ENCODE results near the gene OSBPL10. TPM values are rescaled to one million over a fixed set of nuclear protein-coding genes. Genes with fewer than 3 reads are reported as not detected.

OSBPL10 gene
- total RNA-seq, 4 donors from 2014 or later = 12.5 to 38.3 (median 22.7) TPM

DNA sequence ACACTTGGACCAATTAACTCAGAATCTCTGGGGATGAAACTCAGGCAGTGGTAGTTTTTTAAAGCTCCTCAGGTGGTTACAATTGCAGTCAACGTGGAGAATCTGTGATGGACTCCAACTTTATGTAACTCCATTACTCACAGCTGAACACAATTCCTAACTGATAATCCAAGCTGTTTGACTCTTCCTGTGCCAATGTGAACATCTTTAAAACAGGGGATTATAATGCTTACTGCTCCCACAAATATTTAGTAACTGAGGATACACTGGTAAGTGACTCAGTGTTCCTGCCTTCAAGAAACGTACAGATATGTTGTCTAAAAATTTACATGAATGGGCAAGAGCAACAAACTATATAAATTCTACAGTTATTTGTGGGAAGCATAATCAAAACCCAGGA, 85.6 kb downstream of the OSBPL10 start:
- WGBS = 57% methylated on average over 2 of the region's 2 CpGs

DNA sequence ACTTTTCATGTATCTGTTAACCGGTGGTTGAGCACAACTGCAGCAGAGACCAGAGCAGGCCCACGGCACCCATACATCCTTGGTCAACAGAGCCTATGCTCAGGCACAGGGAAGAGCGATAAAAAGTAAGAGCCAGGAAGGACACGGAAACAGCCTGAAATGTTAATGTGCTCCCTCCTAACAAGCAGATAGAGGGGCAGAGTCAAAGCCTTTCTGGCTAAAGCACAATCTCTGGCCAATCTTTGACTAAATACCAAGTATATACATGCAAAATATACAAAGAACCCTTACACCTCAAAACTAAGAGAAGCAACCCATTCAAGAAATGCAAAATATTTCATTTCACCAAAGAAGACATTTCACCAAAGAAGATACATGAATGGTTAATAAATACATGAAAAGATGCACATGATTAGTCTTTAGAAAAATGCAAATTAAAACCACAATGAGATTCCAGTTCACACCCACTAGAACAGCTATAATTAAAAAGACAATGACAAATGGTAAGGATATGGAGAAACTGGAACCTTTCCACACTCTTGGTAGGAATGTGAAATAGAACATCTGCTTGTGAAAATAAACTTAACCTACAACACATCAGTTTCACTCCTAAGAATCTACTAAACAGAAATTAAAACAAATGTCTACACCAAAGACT, 88.0 kb downstream of the OSBPL10 start:
- H3K4me3 ChIP-seq = no peak overlapping the region
- H3K9me3 ChIP-seq = no peaks in the 10 kb centered on the region
- no peak for TF ChIP-seq POLR2A (IDR thresholded peaks at IDR 0.05)
- no peak for TF ChIP-seq POLR2AphosphoS5 (IDR thresholded peaks at IDR 0.05)
- TF ChIP-seq EP300 (IDR thresholded peaks at IDR 0.05) = no peak
- TF ChIP-seq, protein P1, sequence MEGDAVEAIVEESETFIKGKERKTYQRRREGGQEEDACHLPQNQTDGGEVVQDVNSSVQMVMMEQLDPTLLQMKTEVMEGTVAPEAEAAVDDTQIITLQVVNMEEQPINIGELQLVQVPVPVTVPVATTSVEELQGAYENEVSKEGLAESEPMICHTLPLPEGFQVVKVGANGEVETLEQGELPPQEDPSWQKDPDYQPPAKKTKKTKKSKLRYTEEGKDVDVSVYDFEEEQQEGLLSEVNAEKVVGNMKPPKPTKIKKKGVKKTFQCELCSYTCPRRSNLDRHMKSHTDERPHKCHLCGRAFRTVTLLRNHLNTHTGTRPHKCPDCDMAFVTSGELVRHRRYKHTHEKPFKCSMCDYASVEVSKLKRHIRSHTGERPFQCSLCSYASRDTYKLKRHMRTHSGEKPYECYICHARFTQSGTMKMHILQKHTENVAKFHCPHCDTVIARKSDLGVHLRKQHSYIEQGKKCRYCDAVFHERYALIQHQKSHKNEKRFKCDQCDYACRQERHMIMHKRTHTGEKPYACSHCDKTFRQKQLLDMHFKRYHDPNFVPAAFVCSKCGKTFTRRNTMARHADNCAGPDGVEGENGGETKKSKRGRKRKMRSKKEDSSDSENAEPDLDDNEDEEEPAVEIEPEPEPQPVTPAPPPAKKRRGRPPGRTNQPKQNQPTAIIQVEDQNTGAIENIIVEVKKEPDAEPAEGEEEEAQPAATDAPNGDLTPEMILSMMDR (IDR thresholded peaks at IDR 0.05) = no peak
- H3K36me3 ChIP-seq = no peaks in the 10 kb centered on the region
- 95% methylated on average over 4 of the region's 4 CpGs for WGBS
- no peak for DNase-seq (ENCODE audit: low spot score in 2 of 2)
- H3K27me3 ChIP-seq = no peaks in the 10 kb centered on the region
- H3K27ac ChIP-seq = no peak overlapping the region
- H3K4me1 ChIP-seq = peaks cover 32% of the 10 kb centered on the region

More for the DNA sequence above, 85.6 kb downstream of the OSBPL10 start:
- DNase-seq (ENCODE audit: low spot score in 2 of 2) = no peak
- H3K4me1 ChIP-seq = peaks cover 30% of the 10 kb centered on the region
- no peaks in the 10 kb centered on the region for H3K36me3 ChIP-seq
- no peak overlapping the region for H3K4me3 ChIP-seq
- no peaks in the 10 kb centered on the region for H3K9me3 ChIP-seq
- TF ChIP-seq, protein P1 (IDR thresholded peaks at IDR 0.05) = no peak
- no peak for TF ChIP-seq POLR2A (IDR thresholded peaks at IDR 0.05)
- TF ChIP-seq POLR2AphosphoS5 (IDR thresholded peaks at IDR 0.05) = no peak
- TF ChIP-seq EP300 (IDR thresholded peaks at IDR 0.05) = no peak
- no peaks in the 10 kb centered on the region for H3K27me3 ChIP-seq
- no peak overlapping the region for H3K27ac ChIP-seq

DNA sequence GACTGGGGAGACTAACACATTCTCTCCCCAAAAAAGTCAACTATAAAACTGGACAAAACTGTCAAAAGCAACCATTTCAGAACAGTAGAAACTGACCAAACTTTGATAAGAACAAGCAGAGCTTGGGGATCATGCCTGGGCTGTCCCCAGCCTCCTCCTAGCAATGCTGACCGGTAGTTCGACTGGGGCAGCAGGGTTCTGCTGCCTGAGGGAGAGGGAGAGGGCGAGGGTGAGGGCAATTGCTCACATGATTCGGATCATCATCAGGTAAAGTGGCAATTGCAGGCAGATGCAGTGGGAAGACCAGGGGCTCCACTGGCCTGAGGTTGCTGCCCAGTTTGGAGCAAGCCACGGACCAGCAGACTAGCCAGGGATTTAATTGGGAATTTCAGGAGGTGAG, 88.6 kb downstream of the OSBPL10 start:
- WGBS = 69% methylated on average over 5 of the region's 5 CpGs
- no peak overlapping the region for H3K27ac ChIP-seq

DNA sequence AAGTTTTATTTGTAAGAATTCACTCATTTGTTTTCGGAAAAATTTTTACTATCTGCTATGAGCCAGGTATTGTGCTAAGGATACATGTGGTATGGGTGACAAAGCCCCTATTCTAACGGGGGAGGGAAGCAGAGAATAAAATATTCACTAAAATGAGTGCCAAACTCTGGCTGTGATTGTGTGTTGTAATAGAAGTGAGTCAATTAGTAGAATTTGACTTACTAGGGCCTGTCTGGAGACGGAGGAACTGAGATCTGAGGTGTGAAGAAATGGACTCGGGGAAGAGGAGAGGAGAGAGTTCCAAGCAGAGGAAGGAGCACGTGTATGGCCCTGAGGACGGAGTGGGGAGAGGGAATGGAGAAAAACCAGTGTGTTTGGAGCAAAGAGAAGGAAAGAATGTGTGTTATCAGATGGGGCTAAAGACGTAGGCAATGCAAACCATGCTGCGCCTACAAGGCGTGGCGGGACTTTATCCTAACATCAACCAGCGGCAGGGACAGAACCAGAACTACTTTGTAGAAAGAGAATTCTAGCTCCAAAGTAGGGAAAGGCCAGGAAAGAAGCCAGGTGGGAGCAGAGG, 89.1 kb downstream of the OSBPL10 start:
- DNase-seq (ENCODE audit: low spot score in 2 of 2) = no peak
- Histone ChIP-seq H3K9me3 (no peaks in the 10 kb centered on the region), H3K36me3 (no peaks in the 10 kb centered on the region), H3K27me3 (no peaks in the 10 kb centered on the region), H3K27ac (no peak overlapping the region), H3K4me3 (no peak overlapping the region), H3K4me1 (peaks cover 32% of the 10 kb centered on the region)
- TF ChIP-seq POLR2A (IDR thresholded peaks at IDR 0.05) (no peak), POLR2AphosphoS5 (IDR thresholded peaks at IDR 0.05) (no peak), EP300 (IDR thresholded peaks at IDR 0.05) (no peak)
- TF ChIP-seq, protein P1 (IDR thresholded peaks at IDR 0.05) = no peak
- WGBS = 67% methylated on average over 11 of the region's 11 CpGs

More for the DNA sequence above, 88.6 kb downstream of the OSBPL10 start:
- no peak for TF ChIP-seq POLR2A (IDR thresholded peaks at IDR 0.05)
- TF ChIP-seq EP300 (IDR thresholded peaks at IDR 0.05) = no peak
- no peak for TF ChIP-seq POLR2AphosphoS5 (IDR thresholded peaks at IDR 0.05)
- TF ChIP-seq, protein P1 (IDR thresholded peaks at IDR 0.05) = no peak
- Histone ChIP-seq H3K4me3 (no peak overlapping the region), H3K9me3 (no peaks in the 10 kb centered on the region), H3K27me3 (no peaks in the 10 kb centered on the region), H3K4me1 (peaks cover 32% of the 10 kb centered on the region), H3K36me3 (no peaks in the 10 kb centered on the region)
- DNase-seq (ENCODE audit: low spot score in 2 of 2) = no peak

DNA sequence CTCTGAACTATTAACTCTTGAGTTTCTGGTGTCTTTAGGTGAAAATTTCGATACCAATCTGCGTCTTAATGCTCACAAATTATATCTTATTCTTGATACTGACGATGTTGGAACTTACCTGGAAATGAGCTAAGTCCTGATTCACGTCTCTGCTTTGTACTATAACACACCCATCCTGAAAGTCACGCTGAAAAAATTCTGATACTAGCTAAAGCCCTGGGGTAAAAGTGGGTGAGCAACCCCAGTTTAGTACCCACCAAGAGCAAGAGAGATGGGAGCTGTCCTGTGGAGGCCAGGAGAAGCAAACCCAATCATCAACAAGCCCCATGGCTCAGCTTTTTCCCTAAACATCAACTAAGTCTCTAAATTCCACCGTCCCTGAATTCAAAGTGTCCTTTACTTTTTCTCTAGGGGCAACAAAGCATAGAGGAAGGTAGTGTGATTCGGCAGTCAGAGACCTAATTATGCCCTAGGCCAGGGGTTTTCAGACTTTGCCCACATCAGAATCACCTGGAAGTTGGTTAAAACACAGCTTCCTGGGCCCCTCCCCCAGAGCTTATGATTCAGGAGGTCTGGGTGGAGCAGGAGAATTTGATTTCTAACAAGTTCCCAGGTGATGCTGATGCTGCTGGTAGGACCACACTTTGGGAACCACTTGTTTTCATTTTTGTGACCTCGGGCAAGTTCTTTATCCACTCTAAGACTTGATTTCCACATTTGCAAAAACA, 90.2 kb downstream of the OSBPL10 start:
- TF ChIP-seq EP300 (IDR thresholded peaks at IDR 0.05) (no peak), POLR2AphosphoS5 (IDR thresholded peaks at IDR 0.05) (no peak), POLR2A (IDR thresholded peaks at IDR 0.05) (no peak)
- TF ChIP-seq, protein P1 (IDR thresholded peaks at IDR 0.05) = no peak
- Histone ChIP-seq H3K27ac (no peak overlapping the region), H3K27me3 (no peaks in the 10 kb centered on the region)

More for the DNA sequence above, 90.2 kb downstream of the OSBPL10 start:
- Histone ChIP-seq H3K4me3 (no peak overlapping the region), H3K4me1 (peaks cover 32% of the 10 kb centered on the region), H3K36me3 (no peaks in the 10 kb centered on the region), H3K9me3 (no peaks in the 10 kb centered on the region)
- WGBS = 71% methylated on average over 8 of the region's 8 CpGs
- no peak for DNase-seq (ENCODE audit: low spot score in 2 of 2)
